GM23248 (cell line): Measurements from ENCODE around the gene IQCN.

Source experiments
- EZH2 ChIP-seq: fragments of 200-600 bp; sonication (generic); IDR thresholded peaks from 2 replicates; pipeline ENCODE4 v1.6.1; 2018; ENCODE audit warnings: antibody characterized with exemption, mild to moderate bottlenecking; ENCODE audit not compliant: insufficient read depth, poor library complexity, severe bottlenecking
- EZH2phosphoT487 ChIP-seq: fragments of 200-600 bp; sonication (generic); IDR thresholded peaks from 2 replicates; pipeline ENCODE4 v1.6.1; 2018; ENCODE audit warnings: antibody characterized with exemption, moderate library complexity, mild to moderate bottlenecking, low read depth; ENCODE audit not compliant: insufficient read depth

- no peak for TF ChIP-seq EZH2
- no peak for TF ChIP-seq EZH2phosphoT487
Observed at GRCh38 chr19:18304458-18305310, 30.4 kb upstream of the IQCN start.
